HL-60 (cell line): ENCODE data around the gene PACS1.

Experiments used
- DNase-seq, 2 experiments: peaks; one replicate each; pipeline ENCODE4 v3.0.0-alpha.2; 2010 to 2020; ENCODE audit warnings: low read depth in 1 of 2, low spot score in 1 of 2
- H3K27ac ChIP-seq: fragments of 250-450 bp; sonication (Bioruptor Pico); replicated peaks from 2 replicates; pipeline ENCODE4 v1.5.1; 2020; ENCODE audit warnings: mild to moderate bottlenecking, moderate library complexity
- H3K27me3 ChIP-seq: fragments of 250-450 bp; sonication (Bioruptor Pico); 2 replicates; pipeline ENCODE4 v1.5.1; 2021; ENCODE audit warnings: mild to moderate bottlenecking, moderate library complexity; ENCODE audit not compliant: insufficient read depth, poor library complexity, severe bottlenecking
- H3K4me3 ChIP-seq: replicated peaks from 2 replicates; pipeline ENCODE4 v1.5.1; 2011; ENCODE audit warnings: mild to moderate bottlenecking, control low read depth, low read length; ENCODE audit not compliant: insufficient read depth
- GABPA ChIP-seq: IDR thresholded peaks from 2 replicates; pipeline ENCODE4 v1.6.1; 2012; ENCODE audit warnings: low read depth
- POLR2AphosphoS5 ChIP-seq: IDR thresholded peaks from 2 replicates; pipeline ENCODE4 v1.6.1; 2012; ENCODE audit warnings: low read depth
- SPI1 ChIP-seq: IDR thresholded peaks from 2 replicates; pipeline ENCODE4 v1.6.1; 2012; ENCODE audit warnings: low read depth, mild to moderate bottlenecking, borderline replicate concordance
- TF ChIP-seq, protein P1 (sequence below): IDR thresholded peaks from 2 replicates; pipeline ENCODE4 v1.6.1; 2012; ENCODE audit warnings: low read depth; ENCODE audit not compliant: insufficient replicate concordance
- TF ChIP-seq, protein P2 (sequence below): IDR thresholded peaks from one replicate; pipeline ENCODE4 v1.5.1; 2011; ENCODE audit warnings: low read length, control low read depth, inconsistent platforms; ENCODE audit not compliant: insufficient read depth

PACS1 gene

DNA sequence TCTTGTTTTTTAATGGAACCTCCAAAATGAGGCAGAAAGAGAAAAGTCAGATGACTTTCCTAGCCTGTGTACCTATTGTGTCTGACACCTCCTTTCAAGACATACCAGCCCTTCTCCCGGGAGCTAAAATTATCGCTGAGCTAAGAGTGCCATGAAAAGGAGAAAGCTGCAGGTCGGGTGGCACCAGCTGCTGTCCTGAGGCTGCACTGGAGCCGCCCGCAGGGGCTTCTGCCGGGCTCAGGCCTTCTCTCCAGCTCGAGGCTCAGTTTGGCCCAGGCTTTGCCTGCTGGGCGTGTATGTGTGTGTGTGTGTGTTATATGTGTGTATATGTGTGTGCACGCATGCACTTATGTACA is 170.7 kb downstream of the PACS1 start:
- no peaks in the 10 kb centered on the region for H3K27me3 ChIP-seq
- H3K27ac ChIP-seq, result peak overlapping the region; percentile 42
- no peak overlapping the region for H3K4me3 ChIP-seq
- no peak for TF ChIP-seq GABPA
- TF ChIP-seq, protein P1, sequence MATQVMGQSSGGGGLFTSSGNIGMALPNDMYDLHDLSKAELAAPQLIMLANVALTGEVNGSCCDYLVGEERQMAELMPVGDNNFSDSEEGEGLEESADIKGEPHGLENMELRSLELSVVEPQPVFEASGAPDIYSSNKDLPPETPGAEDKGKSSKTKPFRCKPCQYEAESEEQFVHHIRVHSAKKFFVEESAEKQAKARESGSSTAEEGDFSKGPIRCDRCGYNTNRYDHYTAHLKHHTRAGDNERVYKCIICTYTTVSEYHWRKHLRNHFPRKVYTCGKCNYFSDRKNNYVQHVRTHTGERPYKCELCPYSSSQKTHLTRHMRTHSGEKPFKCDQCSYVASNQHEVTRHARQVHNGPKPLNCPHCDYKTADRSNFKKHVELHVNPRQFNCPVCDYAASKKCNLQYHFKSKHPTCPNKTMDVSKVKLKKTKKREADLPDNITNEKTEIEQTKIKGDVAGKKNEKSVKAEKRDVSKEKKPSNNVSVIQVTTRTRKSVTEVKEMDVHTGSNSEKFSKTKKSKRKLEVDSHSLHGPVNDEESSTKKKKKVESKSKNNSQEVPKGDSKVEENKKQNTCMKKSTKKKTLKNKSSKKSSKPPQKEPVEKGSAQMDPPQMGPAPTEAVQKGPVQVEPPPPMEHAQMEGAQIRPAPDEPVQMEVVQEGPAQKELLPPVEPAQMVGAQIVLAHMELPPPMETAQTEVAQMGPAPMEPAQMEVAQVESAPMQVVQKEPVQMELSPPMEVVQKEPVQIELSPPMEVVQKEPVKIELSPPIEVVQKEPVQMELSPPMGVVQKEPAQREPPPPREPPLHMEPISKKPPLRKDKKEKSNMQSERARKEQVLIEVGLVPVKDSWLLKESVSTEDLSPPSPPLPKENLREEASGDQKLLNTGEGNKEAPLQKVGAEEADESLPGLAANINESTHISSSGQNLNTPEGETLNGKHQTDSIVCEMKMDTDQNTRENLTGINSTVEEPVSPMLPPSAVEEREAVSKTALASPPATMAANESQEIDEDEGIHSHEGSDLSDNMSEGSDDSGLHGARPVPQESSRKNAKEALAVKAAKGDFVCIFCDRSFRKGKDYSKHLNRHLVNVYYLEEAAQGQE, result no peak
- TF ChIP-seq, protein P2, sequence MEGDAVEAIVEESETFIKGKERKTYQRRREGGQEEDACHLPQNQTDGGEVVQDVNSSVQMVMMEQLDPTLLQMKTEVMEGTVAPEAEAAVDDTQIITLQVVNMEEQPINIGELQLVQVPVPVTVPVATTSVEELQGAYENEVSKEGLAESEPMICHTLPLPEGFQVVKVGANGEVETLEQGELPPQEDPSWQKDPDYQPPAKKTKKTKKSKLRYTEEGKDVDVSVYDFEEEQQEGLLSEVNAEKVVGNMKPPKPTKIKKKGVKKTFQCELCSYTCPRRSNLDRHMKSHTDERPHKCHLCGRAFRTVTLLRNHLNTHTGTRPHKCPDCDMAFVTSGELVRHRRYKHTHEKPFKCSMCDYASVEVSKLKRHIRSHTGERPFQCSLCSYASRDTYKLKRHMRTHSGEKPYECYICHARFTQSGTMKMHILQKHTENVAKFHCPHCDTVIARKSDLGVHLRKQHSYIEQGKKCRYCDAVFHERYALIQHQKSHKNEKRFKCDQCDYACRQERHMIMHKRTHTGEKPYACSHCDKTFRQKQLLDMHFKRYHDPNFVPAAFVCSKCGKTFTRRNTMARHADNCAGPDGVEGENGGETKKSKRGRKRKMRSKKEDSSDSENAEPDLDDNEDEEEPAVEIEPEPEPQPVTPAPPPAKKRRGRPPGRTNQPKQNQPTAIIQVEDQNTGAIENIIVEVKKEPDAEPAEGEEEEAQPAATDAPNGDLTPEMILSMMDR, result no peak
- TF ChIP-seq SPI1, result no peak
- DNase-seq, result no peak

DNA sequence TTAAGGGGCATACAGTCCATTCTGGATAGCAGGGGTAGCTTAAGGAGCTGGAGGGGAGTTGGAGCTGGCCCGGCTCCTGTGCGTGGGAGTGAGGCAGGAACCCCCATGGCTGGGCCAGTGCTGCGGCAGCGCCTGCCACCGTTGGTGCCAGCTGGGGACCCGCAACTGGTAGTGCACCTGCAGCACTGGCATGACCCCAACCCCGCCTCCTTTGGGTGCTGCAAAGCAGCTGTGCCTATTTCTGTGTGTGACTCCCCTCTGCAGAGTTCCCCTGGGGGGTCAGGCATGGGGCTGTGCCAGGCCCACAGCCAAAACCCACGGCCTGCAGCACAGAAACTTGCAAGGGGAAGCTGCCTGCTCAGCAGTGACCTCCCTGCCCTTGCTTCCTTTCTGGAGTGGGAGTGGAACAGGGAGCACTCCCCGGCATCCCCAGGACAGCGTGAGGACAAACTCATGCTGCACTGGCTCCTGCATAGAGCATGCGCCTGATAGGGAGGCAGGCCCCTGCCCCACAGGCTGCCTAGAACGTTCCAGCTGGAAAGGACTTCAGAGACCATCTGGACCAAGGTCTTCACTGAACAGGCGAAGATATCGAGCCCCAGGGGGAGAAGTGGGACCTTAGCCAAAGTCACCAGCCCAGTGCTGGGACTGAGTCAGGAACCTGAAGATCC is 172.2 kb downstream of the PACS1 start:
- Histone ChIP-seq H3K4me3 (no peak overlapping the region), H3K27ac (peak overlapping the region; percentile 48), H3K27me3 (no peaks in the 10 kb centered on the region)
- TF ChIP-seq POLR2AphosphoS5, result peak; percentile 72
- 0 out of 2 replicates have a peak, but pooled peaks have one; percentile 0 for TF ChIP-seq SPI1
- TF ChIP-seq, protein P1, result no peak
- peak in 1 of 2 experiments; percentile 51 for DNase-seq

DNA sequence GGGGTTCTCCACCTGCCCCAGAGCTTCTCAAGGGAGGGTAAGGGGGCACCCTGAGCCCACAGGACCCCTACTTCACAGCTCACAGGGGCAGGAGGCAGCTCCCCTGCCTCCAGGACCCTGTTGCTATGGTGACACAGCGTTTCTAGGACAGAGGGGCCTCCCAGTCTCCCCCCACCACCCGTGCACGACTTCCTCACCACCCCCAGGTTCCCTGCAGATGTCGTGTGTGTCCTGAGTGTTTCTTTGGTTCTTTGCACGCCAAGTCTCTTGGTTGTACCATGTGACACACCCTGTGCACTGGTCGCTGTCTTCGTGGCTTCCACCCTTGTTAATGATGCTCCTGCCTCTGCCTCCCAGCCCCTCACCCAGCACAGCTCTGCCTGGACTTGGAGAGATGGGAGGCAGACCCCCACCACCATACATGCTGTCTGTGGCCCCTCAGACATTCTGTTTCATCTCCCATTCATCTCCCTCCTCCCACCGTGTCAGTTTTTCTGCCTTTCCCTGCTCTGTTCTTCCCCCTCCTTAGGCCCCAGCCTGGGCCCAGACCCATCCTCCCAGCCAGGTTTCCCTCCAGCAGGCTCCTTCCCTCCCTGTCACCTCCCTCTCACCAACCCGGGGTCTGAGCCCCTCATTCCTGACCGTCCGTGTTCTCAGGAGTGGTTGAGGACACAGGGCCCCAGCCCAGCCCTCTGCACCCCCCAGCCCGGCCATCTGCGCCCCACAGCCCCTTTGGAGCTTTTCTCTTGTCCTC is 173.9 kb downstream of the PACS1 start:
- Histone ChIP-seq H3K27ac (peak overlapping the region; percentile 33; the same call in 1 of the 2 replicates), H3K4me3 (no peak overlapping the region), H3K27me3 (no peaks in the 10 kb centered on the region)
- TF ChIP-seq SPI1, result no peak
- TF ChIP-seq, protein P2, result no peak
- TF ChIP-seq GABPA, result no peak
- TF ChIP-seq, protein P1, result no peak
- TF ChIP-seq POLR2AphosphoS5, result no peak
- peak in 1 of 2 experiments; percentile 39 for DNase-seq
